ENCODE data around the gene LTBR. TPM values are rescaled to one million over a fixed set of nuclear protein-coding genes. Genes with fewer than 3 reads are reported as not detected.
A peak's percentile ranks its signal among the peaks of the same experiment; 100 is the strongest.

The LTBR gene
- total RNA-seq, 1 donor = 61.3 TPM

GRCh38 chr12:6378709-6379472 lies 5.1 kb upstream of the LTBR start:
- H3K4me3 ChIP-seq (ENCODE audit: low read depth, low read length) = no peak overlapping the region
- no peak for DNase-seq (ENCODE audit: low read depth)
- TF ChIP-seq CTCF (IDR thresholded peaks at IDR 0.05; ENCODE audit: insufficient read depth, low read depth, low read length) = no peak

GRCh38 chr12:6380141-6381121 lies 3.5 kb upstream of the LTBR start:
- H3K4me3 ChIP-seq (ENCODE audit: low read depth, low read length) = no peak overlapping the region
- no peak for TF ChIP-seq CTCF (IDR thresholded peaks at IDR 0.05; ENCODE audit: insufficient read depth, low read depth, low read length)
- no peak for DNase-seq (ENCODE audit: low read depth)

- DNase-seq (ENCODE audit: low read depth) = no peak
- no peak for TF ChIP-seq CTCF (IDR thresholded peaks at IDR 0.05; ENCODE audit: insufficient read depth, low read depth, low read length)
- H3K4me3 ChIP-seq (ENCODE audit: low read depth, low read length) = no peak overlapping the region
Observed at GRCh38 chr12:6382371-6382770, 1.6 kb upstream of the LTBR start.

- no peak overlapping the region for H3K4me3 ChIP-seq (ENCODE audit: low read depth, low read length)
- DNase-seq (ENCODE audit: low read depth) = no peak
- no peak for TF ChIP-seq CTCF (IDR thresholded peaks at IDR 0.05; ENCODE audit: insufficient read depth, low read depth, low read length)
Observed at GRCh38 chr12:6382982-6383381, 980 bp upstream of the LTBR start.

GRCh38 chr12:6384499-6385436 lies 806 bp downstream of the LTBR start:
- H3K4me3 ChIP-seq (ENCODE audit: low read depth, low read length) = peak overlapping the region; percentile 81
- peak; percentile 36 for DNase-seq (ENCODE audit: low read depth)
- TF ChIP-seq CTCF (IDR thresholded peaks at IDR 0.05; ENCODE audit: insufficient read depth, low read depth, low read length) = no peak

GRCh38 chr12:6386038-6386437 lies 2.1 kb downstream of the LTBR start:
- H3K4me3 ChIP-seq (ENCODE audit: low read depth, low read length) = peak overlapping the region; percentile 3
- no peak for TF ChIP-seq CTCF (IDR thresholded peaks at IDR 0.05; ENCODE audit: insufficient read depth, low read depth, low read length)
- DNase-seq (ENCODE audit: low read depth) = no peak

All from fibroblast of villous mesenchyme (primary cell).